Keratinocyte (primary cell): ENCODE data around the gene SCCPDH.

ENCODE experiments used
- EZH2 ChIP-seq: IDR thresholded peaks from one replicate; pipeline ENCODE4 v1.6.1; 2012; ENCODE audit warnings: inconsistent platforms, mild to moderate bottlenecking, low read length, moderate library complexity
- TF ChIP-seq, protein P1 (sequence below), 3 experiments: IDR thresholded peaks in 1 of 3; conservative IDR thresholded peaks in 1 of 3; optimal IDR thresholded peaks in 1 of 3; 2 replicates in 2 of 3; 3 replicates in 1 of 3; pipeline versions ENCODE3 to v1.5.1; 2011; ENCODE audit warnings: low read length in 3 of 3, mild to moderate bottlenecking in 3 of 3, moderate library complexity in 2 of 3, control low read depth in 1 of 3, inconsistent platforms in 1 of 3; ENCODE audit not compliant: insufficient read depth in 2 of 3; ENCODE audit errors: extremely low read depth in 1 of 3

DNA sequence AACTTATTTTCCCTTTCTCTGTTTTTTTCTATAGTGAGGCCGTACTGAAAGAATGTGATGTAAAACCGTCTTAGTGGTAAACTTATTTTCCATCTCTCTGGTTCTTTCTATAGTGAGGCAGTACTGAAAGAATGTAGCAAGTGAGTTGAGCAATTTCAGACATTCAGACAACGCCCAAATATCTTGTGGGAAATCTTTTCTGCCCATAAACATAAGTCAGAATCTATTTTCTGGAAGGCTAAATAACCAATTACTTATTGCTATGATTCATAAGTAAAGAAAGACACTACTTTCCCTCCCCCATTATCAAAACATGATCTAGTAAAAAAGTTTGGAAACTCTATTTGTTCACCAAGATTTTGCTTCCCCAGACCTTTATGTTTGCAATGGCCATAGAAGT lies 18.8 kb upstream of the SCCPDH start:
- TF ChIP-seq, protein P1, sequence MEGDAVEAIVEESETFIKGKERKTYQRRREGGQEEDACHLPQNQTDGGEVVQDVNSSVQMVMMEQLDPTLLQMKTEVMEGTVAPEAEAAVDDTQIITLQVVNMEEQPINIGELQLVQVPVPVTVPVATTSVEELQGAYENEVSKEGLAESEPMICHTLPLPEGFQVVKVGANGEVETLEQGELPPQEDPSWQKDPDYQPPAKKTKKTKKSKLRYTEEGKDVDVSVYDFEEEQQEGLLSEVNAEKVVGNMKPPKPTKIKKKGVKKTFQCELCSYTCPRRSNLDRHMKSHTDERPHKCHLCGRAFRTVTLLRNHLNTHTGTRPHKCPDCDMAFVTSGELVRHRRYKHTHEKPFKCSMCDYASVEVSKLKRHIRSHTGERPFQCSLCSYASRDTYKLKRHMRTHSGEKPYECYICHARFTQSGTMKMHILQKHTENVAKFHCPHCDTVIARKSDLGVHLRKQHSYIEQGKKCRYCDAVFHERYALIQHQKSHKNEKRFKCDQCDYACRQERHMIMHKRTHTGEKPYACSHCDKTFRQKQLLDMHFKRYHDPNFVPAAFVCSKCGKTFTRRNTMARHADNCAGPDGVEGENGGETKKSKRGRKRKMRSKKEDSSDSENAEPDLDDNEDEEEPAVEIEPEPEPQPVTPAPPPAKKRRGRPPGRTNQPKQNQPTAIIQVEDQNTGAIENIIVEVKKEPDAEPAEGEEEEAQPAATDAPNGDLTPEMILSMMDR (optimal IDR thresholded peaks at IDR 0.05 in 1 of 3, IDR thresholded peaks at IDR 0.05 in 1 of 3, conservative IDR thresholded peaks at IDR 0.05 in 1 of 3; ENCODE audit: extremely low read depth in 1 of 3, insufficient read depth in 2 of 3, low read length in 3 of 3): no peak
- no peak for TF ChIP-seq EZH2
